ENCODE data around the gene PRKRIP1.

DNA sequence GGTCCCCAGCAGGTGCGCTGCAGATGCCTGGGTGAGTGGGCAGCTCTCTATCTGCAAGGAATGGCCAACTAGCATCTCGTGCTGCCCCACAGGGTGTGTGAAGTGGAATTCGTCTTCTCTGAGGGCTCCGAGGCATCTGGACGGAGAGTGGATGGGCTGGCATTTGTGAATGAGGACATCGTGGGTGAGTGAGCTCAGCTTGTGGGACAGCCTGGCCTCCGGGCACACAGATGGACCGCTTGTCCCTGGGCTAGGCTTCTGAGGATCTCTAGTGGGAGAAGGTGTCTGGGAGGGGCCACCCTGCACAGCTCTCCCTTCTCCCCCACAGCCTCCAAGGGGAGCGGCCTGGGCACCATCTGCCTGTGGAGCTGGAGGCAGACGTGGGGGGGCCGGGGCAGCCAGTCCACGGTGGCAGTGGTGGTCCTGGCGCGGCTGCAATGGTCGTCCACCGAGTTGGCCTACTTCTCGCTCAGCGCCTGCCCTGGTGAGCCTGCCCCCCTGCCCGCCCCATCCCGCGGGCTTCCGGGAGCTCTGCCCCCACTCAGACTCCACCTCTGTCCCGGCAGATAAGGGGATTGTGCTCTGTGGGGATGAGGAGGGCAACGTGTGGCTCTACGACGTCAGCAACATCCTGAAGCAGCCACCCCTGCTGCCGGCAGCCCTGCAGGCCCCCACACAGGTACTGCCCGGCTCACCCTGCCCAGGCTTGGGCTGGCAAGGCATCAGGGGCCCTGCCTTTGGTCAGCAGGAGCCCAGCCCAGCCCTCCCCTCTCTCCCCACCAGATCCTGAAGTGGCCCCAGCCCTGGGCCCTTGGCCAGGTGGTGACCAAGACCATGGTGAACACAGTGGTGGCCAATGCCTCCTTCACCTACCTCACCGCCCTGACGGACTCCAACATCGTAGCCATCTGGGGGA, 76.2 kb downstream of the PRKRIP1 start:
- TF ChIP-seq POLR2A (IDR thresholded peaks at IDR 0.05) = no peak
- TF ChIP-seq, protein P1, sequence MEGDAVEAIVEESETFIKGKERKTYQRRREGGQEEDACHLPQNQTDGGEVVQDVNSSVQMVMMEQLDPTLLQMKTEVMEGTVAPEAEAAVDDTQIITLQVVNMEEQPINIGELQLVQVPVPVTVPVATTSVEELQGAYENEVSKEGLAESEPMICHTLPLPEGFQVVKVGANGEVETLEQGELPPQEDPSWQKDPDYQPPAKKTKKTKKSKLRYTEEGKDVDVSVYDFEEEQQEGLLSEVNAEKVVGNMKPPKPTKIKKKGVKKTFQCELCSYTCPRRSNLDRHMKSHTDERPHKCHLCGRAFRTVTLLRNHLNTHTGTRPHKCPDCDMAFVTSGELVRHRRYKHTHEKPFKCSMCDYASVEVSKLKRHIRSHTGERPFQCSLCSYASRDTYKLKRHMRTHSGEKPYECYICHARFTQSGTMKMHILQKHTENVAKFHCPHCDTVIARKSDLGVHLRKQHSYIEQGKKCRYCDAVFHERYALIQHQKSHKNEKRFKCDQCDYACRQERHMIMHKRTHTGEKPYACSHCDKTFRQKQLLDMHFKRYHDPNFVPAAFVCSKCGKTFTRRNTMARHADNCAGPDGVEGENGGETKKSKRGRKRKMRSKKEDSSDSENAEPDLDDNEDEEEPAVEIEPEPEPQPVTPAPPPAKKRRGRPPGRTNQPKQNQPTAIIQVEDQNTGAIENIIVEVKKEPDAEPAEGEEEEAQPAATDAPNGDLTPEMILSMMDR (IDR thresholded peaks at IDR 0.05) = no peak
